GM18873 (cell line): Measurements from ENCODE around the gene AGL.
"Not testable (repeated sequence)": the region's sequence is repeated elsewhere in the genome, so short reads cannot be mapped to it uniquely, and the experiment has no call there.

Experiments
- ATAC-seq: cut with Tn5 transposase; IDR thresholded peaks from one replicate; pipeline ENCODE4 v1.9.1; 2021; ENCODE audit warnings: mild to moderate bottlenecking, moderate library complexity, moderate number of reproducible peaks; ENCODE audit not compliant: unreplicated experiment, low FRiP score

AGL gene

GRCh38 chr1:99972066-99972465, 121.9 kb downstream of the AGL start:
- ATAC-seq: not testable (repeated sequence)
